GM23338 (cell line): ENCODE measurements around the gene MAPK11. TPM values are rescaled to one million over a fixed set of nuclear protein-coding genes. Genes with fewer than 3 reads are reported as not detected.

Experiments used
- ATAC-seq: fragments of 200-7000 bp; cut with Tn5 transposase; 3 replicates; pipeline ENCODE4 v1.9.1; 2020
- DNase-seq: peaks from one replicate; pipeline ENCODE4 v3.0.0-alpha.2; 2015; ENCODE audit warnings: low spot score
- H2AFZ ChIP-seq: fragments of 200-600 bp; sonication (generic); 2 replicates; pipeline ENCODE4 v1.8.0; 2016; ENCODE audit warnings: antibody characterized with exemption, mild to moderate bottlenecking, moderate library complexity
- H3F3A ChIP-seq: fragments of 200-600 bp; sonication (generic); replicated peaks from 2 replicates; pipeline ENCODE4 v1.8.0; 2017; ENCODE audit warnings: antibody characterized with exemption, mixed run types, low read depth
- H3K27ac ChIP-seq: fragments of 200-600 bp; sonication (generic); 2 replicates; pipeline ENCODE4 v1.6.1; 2016; ENCODE audit warnings: low read depth
- H3K27me3 ChIP-seq: fragments of 200-600 bp; sonication (generic); 2 replicates; pipeline ENCODE4 v1.8.0; 2016; ENCODE audit warnings: mild to moderate bottlenecking, mixed run types, moderate library complexity; ENCODE audit not compliant: insufficient read depth
- H3K36me3 ChIP-seq: fragments of 200-600 bp; sonication (generic); 2 replicates; pipeline ENCODE4 v1.8.0; 2016; ENCODE audit warnings: mild to moderate bottlenecking; ENCODE audit not compliant: insufficient read depth
- H3K4me1 ChIP-seq: fragments of 200-600 bp; sonication (generic); 2 replicates; pipeline ENCODE4 v1.8.0; 2016; ENCODE audit warnings: mild to moderate bottlenecking, moderate library complexity; ENCODE audit not compliant: insufficient read depth
- H3K4me2 ChIP-seq: fragments of 200-600 bp; sonication (generic); 2 replicates; pipeline ENCODE4 v1.7.1; 2017; ENCODE audit warnings: mixed run types
- H3K4me3 ChIP-seq: fragments of 200-600 bp; sonication (generic); 2 replicates; pipeline ENCODE4 v1.6.1; 2016; ENCODE audit warnings: mixed run types
- H3K79me2 ChIP-seq: fragments of 200-600 bp; sonication (generic); replicated peaks from 2 replicates; pipeline ENCODE4 v1.8.0; 2017; ENCODE audit warnings: mild to moderate bottlenecking; ENCODE audit not compliant: insufficient read depth
- H3K9me2 ChIP-seq: fragments of 200-600 bp; sonication (generic); 2 replicates; pipeline ENCODE4 v1.8.0; 2017; ENCODE audit not compliant: insufficient read depth
- H4K20me1 ChIP-seq: fragments of 200-600 bp; sonication (generic); replicated peaks from 2 replicates; pipeline ENCODE4 v1.8.0; 2017; ENCODE audit warnings: mild to moderate bottlenecking; ENCODE audit not compliant: insufficient read depth
- H3K27ac Mint-ChIP-seq: 2 replicates; pipeline ENCODE4 v1.8.0; 2020; ENCODE audit warnings: inconsistent platforms, mild to moderate bottlenecking, moderate library complexity, mixed read lengths
- H3K27me3 Mint-ChIP-seq: 3 replicates; pipeline ENCODE4 v1.8.0; 2022; ENCODE audit warnings: low read depth, mild to moderate bottlenecking, moderate library complexity, mixed read lengths, inconsistent platforms; ENCODE audit not compliant: insufficient read depth, poor library complexity
- H3K36me3 Mint-ChIP-seq: 3 replicates; pipeline ENCODE4 v1.8.0; 2021; ENCODE audit warnings: low read depth, mild to moderate bottlenecking, inconsistent platforms, moderate library complexity, mixed read lengths
- H3K4me1 Mint-ChIP-seq: 3 replicates; pipeline ENCODE4 v1.8.0; 2020; ENCODE audit warnings: mild to moderate bottlenecking, inconsistent platforms, mixed read lengths
- H3K4me3 Mint-ChIP-seq: 3 replicates; pipeline ENCODE4 v1.8.0; 2021; ENCODE audit warnings: moderate library complexity, mild to moderate bottlenecking, inconsistent platforms, mixed read lengths
- H3K9me3 Mint-ChIP-seq: 3 replicates; pipeline ENCODE4 v1.8.0; 2020; ENCODE audit warnings: moderate library complexity, mild to moderate bottlenecking, inconsistent platforms, mixed read lengths
- CREB1 ChIP-seq: fragments of 250-450 bp; sonication (Bioruptor Pico); IDR thresholded peaks from 2 replicates; pipeline ENCODE4 v1.5.0; 2020; ENCODE audit warnings: low read depth, mild to moderate bottlenecking, moderate library complexity
- EZH2 ChIP-seq: fragments of 200-600 bp; sonication (generic); IDR thresholded peaks from one replicate; pipeline ENCODE4 v1.8.0; 2017; ENCODE audit warnings: antibody characterized with exemption, mild to moderate bottlenecking, low read depth; ENCODE audit not compliant: unreplicated experiment
- EZH2phosphoT487 ChIP-seq: fragments of 200-600 bp; sonication (generic); IDR thresholded peaks from one replicate; pipeline ENCODE4 v1.8.1; 2018; ENCODE audit warnings: antibody characterized with exemption; ENCODE audit not compliant: unreplicated experiment
- JUNB ChIP-seq: IDR thresholded peaks from one replicate; pipeline ENCODE4 v1.6.1; 2016; ENCODE audit warnings: antibody characterized with exemption; ENCODE audit not compliant: unreplicated experiment
- NANOG ChIP-seq: IDR thresholded peaks from 2 replicates; pipeline ENCODE4 v1.6.1; 2016; ENCODE audit warnings: antibody characterized with exemption, borderline replicate concordance
- POLR2AphosphoS5 ChIP-seq: IDR thresholded peaks from 2 replicates; pipeline ENCODE4 v1.6.1; 2016; ENCODE audit warnings: antibody characterized with exemption, low read depth
- REST ChIP-seq: IDR thresholded peaks from one replicate; pipeline ENCODE4 v1.6.1; 2018; ENCODE audit warnings: antibody characterized with exemption; ENCODE audit not compliant: unreplicated experiment
- STAT1 ChIP-seq: IDR thresholded peaks from one replicate; pipeline ENCODE4 v1.6.1; 2016; ENCODE audit warnings: antibody characterized with exemption; ENCODE audit not compliant: unreplicated experiment
- ZNF114 ChIP-seq: fragments of 250-450 bp; sonication (Bioruptor Pico); IDR thresholded peaks from 2 replicates; pipeline ENCODE4 v1.5.0; 2020; ENCODE audit warnings: mild to moderate bottlenecking, moderate library complexity
- ZNF331 ChIP-seq: fragments of 250-450 bp; sonication (Bioruptor Pico); IDR thresholded peaks from 2 replicates; pipeline ENCODE4 v1.5.0; 2020; ENCODE audit warnings: low read depth, mild to moderate bottlenecking, moderate library complexity
- ZNF462 ChIP-seq: fragments of 250-450 bp; sonication (Bioruptor Pico); IDR thresholded peaks from 2 replicates; pipeline ENCODE4 v1.5.0; 2020; ENCODE audit warnings: mild to moderate bottlenecking, moderate library complexity
- polyA plus RNA-seq: library from polyadenylated mRNA; unstranded; fragments of >200 nt; fragmentation: Nextera tagmentation; extraction: Ambion mirVana; gene quantifications from 2 replicates; pipeline ENCODE4 v1.2.1, GENCODE V29; 2016
- total RNA-seq: library from RNA; depleted of rRNA; stranded (reverse); fragments of >200 nt; shearing (Covaris generic); gene quantifications from 2 replicates; pipeline ENCODE4 v1.2.3, GENCODE V29; 2014
- TF ChIP-seq, protein P1 (sequence below): IDR thresholded peaks from 2 replicates; pipeline ENCODE4 v1.6.1; 2016; ENCODE audit warnings: antibody characterized with exemption
- TF ChIP-seq, protein P2 (sequence below), 2 experiments: fragments of 200-600 bp in 1 of 2; sonication (generic) in 1 of 2; conservative IDR thresholded peaks; 2 replicates each; pipeline versions ENCODE4 v1.5.1 to v1.6.1; 2016 to 2017; ENCODE audit warnings: antibody characterized with exemption in 2 of 2, low read depth in 2 of 2, mild to moderate bottlenecking in 2 of 2, moderate library complexity in 1 of 2

MAPK11 gene
- total and polyA plus RNA-seq, 2 experiments from 2014 or later = 0.34 to 1.9 TPM

- Histone ChIP-seq H3K79me2 (no peaks in the 10 kb centered on the region), H2AFZ (no peak overlapping the region), H4K20me1 (no peaks in the 10 kb centered on the region; the same call in 1 of the 2 replicates), H3K4me2 (peak overlapping the region; percentile 86; the same call in 1 of the 2 replicates), H3F3A (peaks cover 8% of the 10 kb centered on the region; the same call in 1 of the 2 replicates), H3K27me3 (peaks cover 47% of the 10 kb centered on the region), H3K4me3 (peak overlapping the region; percentile 63; the same call in 1 of the 2 replicates), H3K9me2 (no peaks in the 10 kb centered on the region), H3K27ac (no peak overlapping the region), H3K4me1 (peaks cover 6% of the 10 kb centered on the region; the same call in 1 of the 2 replicates), H3K36me3 (0 out of 2 replicates have a peak, but pooled peaks cover 5% of the 10 kb centered on the region)
- Mint-ChIP-seq H3K27me3 (peaks cover 32% of the 10 kb centered on the region), H3K9me3 (peaks cover 18% of the 10 kb centered on the region), H3K4me1 (peaks cover 4% of the 10 kb centered on the region; the same call in 1 of the 3 replicates), H3K27ac (no peak overlapping the region), H3K36me3 (peaks cover 33% of the 10 kb centered on the region), H3K4me3 (peak overlapping the region; percentile 38; the same call in 1 of the 3 replicates)
- ATAC-seq (peak; percentile 12), DNase-seq (no peak)
- TF ChIP-seq EZH2 (no peak), POLR2AphosphoS5 (no peak), ZNF331 (CRISPR knock-in tag) (no peak), STAT1 (no peak), ZNF462 (CRISPR knock-in tag) (no peak), EZH2phosphoT487 (no peak), ZNF114 (CRISPR knock-in tag) (no peak), NANOG (no peak), CREB1 (CRISPR knock-in tag) (no peak), JUNB (no peak), REST (no peak)
- TF ChIP-seq, protein P1, sequence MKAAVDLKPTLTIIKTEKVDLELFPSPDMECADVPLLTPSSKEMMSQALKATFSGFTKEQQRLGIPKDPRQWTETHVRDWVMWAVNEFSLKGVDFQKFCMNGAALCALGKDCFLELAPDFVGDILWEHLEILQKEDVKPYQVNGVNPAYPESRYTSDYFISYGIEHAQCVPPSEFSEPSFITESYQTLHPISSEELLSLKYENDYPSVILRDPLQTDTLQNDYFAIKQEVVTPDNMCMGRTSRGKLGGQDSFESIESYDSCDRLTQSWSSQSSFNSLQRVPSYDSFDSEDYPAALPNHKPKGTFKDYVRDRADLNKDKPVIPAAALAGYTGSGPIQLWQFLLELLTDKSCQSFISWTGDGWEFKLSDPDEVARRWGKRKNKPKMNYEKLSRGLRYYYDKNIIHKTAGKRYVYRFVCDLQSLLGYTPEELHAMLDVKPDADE = no peak
- TF ChIP-seq, protein P2, sequence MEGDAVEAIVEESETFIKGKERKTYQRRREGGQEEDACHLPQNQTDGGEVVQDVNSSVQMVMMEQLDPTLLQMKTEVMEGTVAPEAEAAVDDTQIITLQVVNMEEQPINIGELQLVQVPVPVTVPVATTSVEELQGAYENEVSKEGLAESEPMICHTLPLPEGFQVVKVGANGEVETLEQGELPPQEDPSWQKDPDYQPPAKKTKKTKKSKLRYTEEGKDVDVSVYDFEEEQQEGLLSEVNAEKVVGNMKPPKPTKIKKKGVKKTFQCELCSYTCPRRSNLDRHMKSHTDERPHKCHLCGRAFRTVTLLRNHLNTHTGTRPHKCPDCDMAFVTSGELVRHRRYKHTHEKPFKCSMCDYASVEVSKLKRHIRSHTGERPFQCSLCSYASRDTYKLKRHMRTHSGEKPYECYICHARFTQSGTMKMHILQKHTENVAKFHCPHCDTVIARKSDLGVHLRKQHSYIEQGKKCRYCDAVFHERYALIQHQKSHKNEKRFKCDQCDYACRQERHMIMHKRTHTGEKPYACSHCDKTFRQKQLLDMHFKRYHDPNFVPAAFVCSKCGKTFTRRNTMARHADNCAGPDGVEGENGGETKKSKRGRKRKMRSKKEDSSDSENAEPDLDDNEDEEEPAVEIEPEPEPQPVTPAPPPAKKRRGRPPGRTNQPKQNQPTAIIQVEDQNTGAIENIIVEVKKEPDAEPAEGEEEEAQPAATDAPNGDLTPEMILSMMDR (conservative IDR thresholded peaks at IDR 0.05; ENCODE audit: low read depth in 2 of 2) = no peak
Measured at GRCh38 chr22:50272044-50272802, 2.0 kb upstream of the MAPK11 start.
